ENCODE measurements around the gene PON1.

The PON1 gene

DNA sequence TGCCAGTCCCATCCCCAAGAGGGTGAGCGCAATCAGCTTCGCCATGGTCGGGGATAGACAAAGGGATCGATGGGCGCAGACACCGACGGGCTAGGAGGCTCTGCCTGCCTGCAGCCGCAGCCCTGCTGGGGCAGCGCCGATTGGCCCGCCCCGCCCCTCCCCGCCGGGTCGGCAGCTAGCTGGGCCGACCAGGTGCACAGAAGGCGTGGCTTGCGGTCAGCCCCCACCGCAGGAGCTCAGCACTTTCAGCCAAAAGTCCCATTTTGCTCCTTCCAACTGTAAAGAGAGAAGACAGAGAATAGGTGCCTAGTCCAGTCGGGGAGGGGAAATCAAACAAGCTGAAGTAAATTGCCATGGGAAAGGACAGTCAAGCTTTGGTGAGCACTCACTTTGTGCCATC is at the start of gene PON1:
Gene PON1, minus strand, starts transcription at position 102 of the 400 bp plus-strand sequence. Its CDS starts 57 bp downstream, at position 45.
- in situ Hi-C loops (cut with MboI; ENCODE audit: low sequenced_read_pairs), result no loop called here

GRCh38 chr7:95373323-95373722 is 49.0 kb upstream of the PON1 start:
- in situ Hi-C loops (cut with MboI; ENCODE audit: low sequenced_read_pairs), result no loop called here

DNA sequence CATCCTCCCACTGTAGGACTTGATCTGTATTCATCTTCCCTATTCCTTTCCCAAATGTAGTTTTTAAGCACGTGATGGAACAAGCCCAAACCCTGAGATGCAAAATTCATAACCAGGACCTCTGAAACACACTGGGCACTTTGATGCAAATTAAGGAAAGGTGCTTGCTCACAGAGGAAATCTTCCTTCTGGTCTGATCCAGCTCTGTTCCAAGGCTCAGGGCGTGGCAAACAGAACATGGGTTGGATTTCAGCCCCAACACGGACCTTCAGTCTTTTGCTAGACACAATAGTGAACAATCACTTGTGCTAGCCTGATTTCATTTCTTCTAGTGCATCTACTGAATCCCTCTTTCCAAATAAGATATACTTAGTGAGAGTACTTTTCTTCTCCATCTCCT is 43.9 kb upstream of the PON1 start:
- in situ Hi-C loops (cut with MboI; ENCODE audit: low sequenced_read_pairs), result no loop called here

DNA sequence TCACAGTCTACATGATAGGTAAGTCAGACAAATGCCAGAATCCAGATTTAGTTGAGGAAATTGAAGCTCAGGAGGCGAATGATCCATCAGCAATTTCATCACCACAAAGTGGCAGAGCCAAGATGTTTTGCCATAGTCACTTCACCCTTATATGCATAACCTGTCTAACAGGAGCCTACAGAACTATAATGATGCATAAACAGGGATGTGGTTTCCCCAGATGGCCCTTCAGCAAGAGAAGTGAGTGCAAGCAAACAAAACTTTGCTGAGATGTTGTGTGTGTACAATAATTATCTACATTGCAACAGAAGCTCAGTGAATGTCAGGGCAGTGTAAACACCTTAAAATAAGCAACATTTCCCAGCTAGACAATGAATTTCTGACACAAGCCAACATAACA is 43.3 kb upstream of the PON1 start:
- in situ Hi-C loops (cut with MboI; ENCODE audit: low sequenced_read_pairs), result no loop called here

DNA sequence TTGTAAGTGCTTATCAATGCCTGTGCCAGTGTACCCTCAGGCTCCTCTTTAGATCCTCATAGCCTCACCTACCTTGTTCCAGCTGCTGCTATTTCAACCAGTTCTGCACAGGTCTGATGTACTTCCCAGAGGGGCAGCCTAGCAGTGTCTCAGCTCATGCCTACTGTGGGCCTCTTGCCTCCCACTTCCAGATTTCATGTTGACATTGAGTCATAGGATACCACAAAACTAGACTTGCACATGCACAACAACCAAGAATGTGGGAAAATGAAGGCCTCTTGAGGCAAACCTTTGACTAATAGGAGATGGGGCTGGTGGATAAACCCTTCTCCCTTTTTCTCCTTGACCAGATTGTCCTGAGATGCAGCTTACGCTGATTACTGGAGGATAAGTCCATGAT is 40.8 kb upstream of the PON1 start:
- in situ Hi-C loops (cut with MboI; ENCODE audit: low sequenced_read_pairs), result no loop called here

DNA sequence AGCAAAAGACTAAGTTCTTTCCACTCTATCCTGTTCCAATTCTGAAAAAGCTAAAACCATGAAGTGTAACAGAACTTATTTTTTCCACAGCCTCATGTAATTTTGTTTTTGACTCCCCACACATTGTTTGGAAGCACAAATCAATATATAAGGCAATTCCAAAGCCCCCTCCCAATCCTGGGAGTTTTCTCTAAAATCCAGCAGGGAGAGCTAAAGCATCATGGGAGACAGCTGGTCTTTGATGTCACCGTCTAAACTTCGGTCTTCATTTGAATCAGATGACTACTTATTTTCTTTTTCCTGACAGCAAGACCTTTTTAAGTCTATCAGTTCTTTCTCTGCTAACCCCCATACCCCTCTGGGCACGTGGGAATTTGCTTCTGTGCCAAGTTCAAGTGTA is 33.3 kb upstream of the PON1 start:
- in situ Hi-C loops (cut with MboI; ENCODE audit: low sequenced_read_pairs), result no loop called here

DNA sequence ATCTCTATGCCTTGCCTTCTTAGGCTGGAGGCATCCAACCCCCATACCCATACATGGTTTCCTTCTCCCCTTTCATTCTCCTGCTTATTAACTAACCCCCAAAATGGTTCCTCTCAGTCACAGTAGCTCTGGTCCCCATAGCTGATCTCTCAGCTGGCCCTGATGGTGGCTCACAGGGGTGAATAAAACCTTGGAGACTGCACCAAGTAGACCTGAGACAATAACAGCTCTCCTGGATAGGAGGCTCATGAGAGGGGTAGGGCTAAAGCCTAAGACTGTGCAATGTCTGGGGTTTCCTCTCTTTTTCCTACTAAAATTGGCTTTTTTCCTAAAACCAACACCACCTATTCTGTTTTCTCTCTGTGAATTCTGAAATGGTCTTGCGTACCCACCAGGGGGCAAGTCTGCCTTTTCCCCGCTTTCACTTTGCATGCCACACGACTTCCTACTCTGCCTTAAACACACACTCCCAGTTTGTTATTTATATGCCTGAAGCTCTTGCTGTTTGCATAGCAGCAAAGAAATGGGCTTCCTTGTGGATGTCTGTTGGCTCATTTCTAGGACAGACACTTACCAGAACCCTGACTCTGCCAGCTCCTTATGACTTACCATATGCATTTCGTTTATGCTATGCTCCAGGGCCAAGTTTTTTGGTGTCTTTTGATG is 18.4 kb upstream of the PON1 start:
- in situ Hi-C loops (cut with MboI; ENCODE audit: low sequenced_read_pairs), result no loop called here

DNA sequence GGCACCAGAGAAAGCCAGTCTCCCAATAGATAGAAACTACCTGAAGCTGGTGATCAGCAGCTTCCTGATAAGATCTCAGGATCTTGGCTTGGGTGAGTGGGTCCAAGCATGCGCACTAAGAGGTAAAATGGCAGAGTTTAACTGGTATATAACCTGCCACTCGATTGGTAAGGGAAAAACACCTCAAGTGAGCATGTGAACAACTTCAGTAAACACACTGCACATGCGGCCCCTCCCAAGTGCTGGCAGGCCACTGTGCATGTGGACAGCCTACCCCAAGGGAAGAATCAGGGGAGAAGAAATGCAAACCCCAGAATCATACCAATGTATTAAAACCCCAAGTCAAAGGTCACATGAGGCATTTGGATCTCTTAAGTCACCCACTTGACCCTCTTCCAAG is 17.7 kb upstream of the PON1 start:
- in situ Hi-C loops (cut with MboI; ENCODE audit: low sequenced_read_pairs), result no loop called here

DNA sequence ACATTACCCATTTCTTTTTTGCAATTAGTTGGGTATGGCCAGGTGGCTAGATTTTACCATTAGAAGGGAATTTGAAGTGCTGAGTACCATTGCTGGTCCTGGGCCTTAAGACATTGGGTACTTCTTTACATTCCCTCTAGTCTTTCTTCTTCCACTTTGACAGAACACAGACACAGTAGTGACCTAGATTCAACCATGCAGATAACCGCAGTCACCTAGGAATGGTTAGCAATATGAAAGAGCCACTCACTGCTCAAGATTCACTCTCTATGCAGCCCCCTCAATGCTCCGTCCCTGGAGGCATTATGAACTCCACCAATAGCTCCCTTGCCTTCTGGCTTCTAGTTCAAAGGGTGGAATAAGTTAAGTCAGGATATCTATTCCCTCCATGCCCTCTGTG is 16.2 kb upstream of the PON1 start:
- in situ Hi-C loops (cut with MboI; ENCODE audit: low sequenced_read_pairs), result no loop called here

- in situ Hi-C loops (cut with MboI; ENCODE audit: low sequenced_read_pairs), result no loop called here
These were observed 14.5 kb upstream of the PON1 start for GRCh38 chr7:95338832-95339231.

DNA sequence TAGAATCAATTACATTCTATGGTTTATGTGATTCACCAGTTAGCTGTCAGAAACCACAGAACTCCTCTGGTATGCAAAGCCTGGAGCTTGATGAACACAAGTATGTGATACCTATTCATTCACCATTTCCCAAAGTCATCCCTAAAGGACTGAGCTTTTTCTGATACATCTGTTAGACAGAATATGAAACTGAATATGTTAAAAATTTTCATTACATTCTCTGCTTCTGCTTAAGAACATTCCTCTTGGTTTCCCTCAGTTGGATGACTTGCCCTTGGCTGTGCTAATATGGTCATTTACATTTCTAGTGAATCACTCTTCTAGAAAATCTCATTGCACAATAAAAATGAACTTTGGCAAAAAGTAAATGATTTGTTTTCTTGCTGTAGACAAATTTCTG is 10.8 kb upstream of the PON1 start:
- in situ Hi-C loops (cut with MboI; ENCODE audit: low sequenced_read_pairs), result no loop called here

GRCh38 chr7:95334447-95334846 is 10.1 kb upstream of the PON1 start:
- in situ Hi-C loops (cut with MboI; ENCODE audit: low sequenced_read_pairs), result no loop called here

DNA sequence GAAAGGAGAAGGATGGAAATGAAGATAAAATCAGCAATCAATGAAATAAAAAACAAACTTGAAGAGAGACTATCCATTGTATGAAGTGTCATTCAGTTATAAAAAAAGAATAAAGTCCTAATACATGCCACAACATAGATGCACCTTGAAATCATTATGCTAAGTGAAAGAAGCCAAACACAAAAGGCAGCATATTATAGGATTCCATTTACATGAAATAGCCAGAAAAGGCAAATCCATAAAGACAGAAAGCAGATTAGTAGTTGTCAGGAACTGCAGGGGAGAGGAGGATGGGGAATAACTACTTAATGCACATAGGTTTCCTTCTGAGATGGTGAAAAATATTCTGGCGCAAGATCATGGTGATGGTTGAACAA is 6.6 kb upstream of the PON1 start:
- in situ Hi-C loops (cut with MboI; ENCODE audit: low sequenced_read_pairs), result no loop called here

GRCh38 chr7:95330204-95330960 is 6.0 kb upstream of the PON1 start:
- in situ Hi-C loops (cut with MboI; ENCODE audit: low sequenced_read_pairs), result no loop called here

- in situ Hi-C loops (cut with MboI; ENCODE audit: low sequenced_read_pairs), result no loop called here
These were observed 3.0 kb upstream of the PON1 start for GRCh38 chr7:95327356-95327755.

- in situ Hi-C loops (cut with MboI; ENCODE audit: low sequenced_read_pairs), result no loop called here
These were observed 762 bp downstream of the PON1 start for GRCh38 chr7:95323410-95324129.

DNA sequence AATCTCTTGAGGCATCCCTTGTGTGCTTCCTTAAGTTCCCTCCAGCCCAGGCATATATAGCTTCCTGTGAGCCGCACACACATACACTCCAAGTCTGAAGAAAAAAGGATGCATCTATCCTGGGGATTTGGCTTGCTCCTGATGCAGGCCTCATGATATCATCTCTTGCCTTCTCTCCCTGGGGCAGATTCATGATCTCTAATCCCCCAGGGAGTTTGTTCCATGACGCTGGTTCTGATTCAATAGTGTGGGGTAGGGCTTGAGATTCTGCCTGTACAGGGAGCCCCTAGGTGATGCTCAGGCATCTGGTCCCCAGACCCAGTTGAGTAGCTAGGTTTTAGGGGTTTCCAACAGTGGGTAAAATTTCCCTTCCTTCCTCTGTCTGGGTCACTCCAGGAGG is 1.5 kb downstream of the PON1 start:
- in situ Hi-C loops (cut with MboI; ENCODE audit: low sequenced_read_pairs), result no loop called here

- in situ Hi-C loops (cut with MboI; ENCODE audit: low sequenced_read_pairs), result no loop called here
These were observed 1.9 kb downstream of the PON1 start for GRCh38 chr7:95322396-95322795.

GRCh38 chr7:95321720-95322119 is 2.6 kb downstream of the PON1 start:
- in situ Hi-C loops (cut with MboI; ENCODE audit: low sequenced_read_pairs), result no loop called here

- in situ Hi-C loops (cut with MboI; ENCODE audit: low sequenced_read_pairs), result no loop called here
These were observed 3.7 kb downstream of the PON1 start for GRCh38 chr7:95320651-95321050.

- in situ Hi-C loops (cut with MboI; ENCODE audit: low sequenced_read_pairs), result no loop called here
These were observed 4.8 kb downstream of the PON1 start for GRCh38 chr7:95319570-95319969.

DNA sequence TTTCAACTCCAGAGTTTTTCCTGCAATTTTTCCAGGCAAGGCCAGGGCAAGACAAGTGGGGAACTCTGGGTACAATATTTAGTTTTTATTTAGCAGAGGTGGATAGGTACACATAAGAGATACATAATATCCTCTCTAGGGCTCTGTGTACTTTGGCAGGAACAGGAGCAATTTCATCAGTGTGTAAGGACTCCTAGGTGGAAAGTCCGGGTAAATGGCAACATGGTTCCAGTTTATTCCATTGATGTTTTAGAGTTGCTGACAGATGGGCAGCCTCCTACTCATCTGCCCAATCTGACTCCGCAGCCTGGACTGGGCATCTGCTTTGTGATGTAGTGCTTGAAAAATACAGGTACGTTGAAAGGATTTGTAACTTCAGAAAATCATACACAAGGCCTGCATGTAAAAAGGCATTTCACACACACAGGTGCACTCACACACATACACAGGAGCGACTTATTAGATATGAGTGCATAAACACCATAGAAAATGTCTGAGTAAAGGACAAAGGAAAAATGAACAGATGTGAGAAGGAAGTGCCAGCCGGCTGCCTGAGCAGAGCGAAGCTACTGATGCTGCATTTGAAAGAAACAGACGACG is 5.7 kb downstream of the PON1 start:
- in situ Hi-C loops (cut with MboI; ENCODE audit: low sequenced_read_pairs), result no loop called here
